D721Med (cell line): Measurements from ENCODE around the gene KPNA6.

Experiments
- DNase-seq: peaks from one replicate; pipeline ENCODE4 v3.0.0; 2011; ENCODE audit warnings: low spot score; ENCODE audit not compliant: insufficient read length
- FAIRE-seq: peaks from 2 replicates; lab custom pipeline; 2011; peaks lifted over from hg19 to GRCh38; lab: Jason Lieb, UNC
- CTCF ChIP-seq: IDR thresholded peaks from 2 replicates; pipeline ENCODE4 v1.5.1; 2012; ENCODE audit warnings: mild to moderate bottlenecking, control low read depth; ENCODE audit not compliant: insufficient read depth; ENCODE audit errors: missing control alignments

The KPNA6 gene

GRCh38 chr1:32182060-32182459 is 74.2 kb downstream of the KPNA6 start:
- DNase-seq (no peak), FAIRE-seq (no peak)
- no peak for TF ChIP-seq CTCF

GRCh38 chr1:32184650-32185049 is 76.8 kb downstream of the KPNA6 start:
- DNase-seq (no peak), FAIRE-seq (no peak)
- no peak for TF ChIP-seq CTCF

DNA sequence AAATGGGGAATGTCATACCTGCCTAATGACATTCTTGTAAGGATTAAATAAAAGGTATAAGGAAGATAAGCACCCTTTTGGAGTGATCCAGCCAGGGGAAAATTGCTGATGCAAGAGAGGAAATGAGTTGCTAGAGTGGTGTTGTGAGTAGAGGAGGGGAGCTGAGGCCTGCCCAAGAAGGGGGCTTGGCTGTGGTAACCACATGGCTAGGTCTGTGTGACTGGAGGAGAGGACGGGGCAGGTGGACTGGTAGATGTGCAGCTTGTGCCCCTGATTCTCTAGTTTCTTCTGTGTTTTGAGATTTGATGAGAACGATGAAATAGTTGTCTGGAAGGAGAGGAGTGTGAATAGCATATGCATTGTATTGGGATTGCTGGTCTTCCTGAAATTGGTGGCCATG is 78.2 kb downstream of the KPNA6 start:
- TF ChIP-seq CTCF, result no peak
- DNase-seq (no peak), FAIRE-seq (no peak)

DNA sequence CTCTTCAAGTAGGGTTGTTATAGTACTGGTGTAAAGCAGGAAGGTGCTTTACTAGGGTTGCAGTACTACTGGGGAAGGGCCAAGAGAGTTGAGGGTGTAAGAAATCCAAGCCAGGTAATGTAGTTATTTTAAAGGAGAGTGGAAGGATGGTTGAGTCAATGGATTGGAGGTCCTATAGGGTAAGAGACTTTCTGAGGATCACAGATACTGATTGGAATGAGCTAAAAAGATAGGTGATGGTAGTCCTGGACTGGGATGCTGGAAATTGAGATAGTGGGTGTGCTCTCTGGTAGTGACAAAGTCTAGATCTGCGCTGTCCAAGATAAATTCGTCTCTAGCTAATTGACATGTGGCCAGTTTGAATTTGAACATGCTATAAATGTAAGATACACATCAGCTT is 78.6 kb downstream of the KPNA6 start:
- TF ChIP-seq CTCF, result no peak
- no peak for DNase-seq
- FAIRE-seq, result no peak

GRCh38 chr1:32187850-32188249 is 80.0 kb downstream of the KPNA6 start:
- DNase-seq (no peak), FAIRE-seq (no peak)
- no peak for TF ChIP-seq CTCF

DNA sequence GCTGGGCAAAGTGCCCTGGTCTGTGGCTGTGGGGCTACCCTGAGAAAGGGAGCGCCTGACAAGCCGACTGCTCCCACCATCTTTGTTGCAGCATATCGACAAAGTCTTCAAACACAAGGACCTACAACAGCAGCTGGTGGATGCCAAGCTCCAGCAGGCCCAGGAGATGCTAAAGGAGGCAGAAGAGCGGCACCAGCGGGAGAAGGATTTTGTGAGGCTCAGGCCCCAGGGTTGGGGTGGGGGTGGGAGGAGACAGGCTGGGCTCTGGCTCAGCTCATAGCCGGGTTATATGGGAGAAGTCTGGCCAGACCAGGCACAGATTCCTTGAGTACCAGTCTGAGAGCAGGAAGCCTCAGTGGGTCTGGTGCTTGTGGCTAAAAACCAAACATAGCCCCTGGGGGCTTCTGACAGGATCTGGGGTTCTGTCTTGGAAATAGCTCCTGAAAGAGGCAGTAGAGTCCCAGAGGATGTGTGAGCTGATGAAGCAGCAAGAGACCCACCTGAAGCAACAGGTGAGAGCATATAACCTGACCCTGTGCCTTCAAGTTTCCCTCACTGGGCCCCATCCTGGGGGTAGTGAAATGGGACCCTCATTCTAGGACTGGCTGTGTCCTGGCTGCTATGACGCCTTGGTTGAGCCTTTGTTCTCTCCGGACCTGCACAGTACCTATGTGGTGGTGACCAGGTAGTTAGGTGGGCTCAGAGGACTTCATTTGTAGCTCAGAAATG is 84.5 kb downstream of the KPNA6 start:
- DNase-seq (no peak), FAIRE-seq (no peak)
- TF ChIP-seq CTCF, result no peak

- DNase-seq, result no peak
- FAIRE-seq, result no peak
- TF ChIP-seq CTCF, result no peak
Measured at GRCh38 chr1:32194984-32195383, 87.1 kb downstream of the KPNA6 start.
